NCI-H2227 (cell line): ENCODE data around the gene WFS1.

Experiments
- DNase-seq: peaks from one replicate; lab custom pipeline; 2025; ENCODE audit not compliant: unreplicated experiment; lab: John Stamatoyannopoulos, UW

WFS1 gene

DNA sequence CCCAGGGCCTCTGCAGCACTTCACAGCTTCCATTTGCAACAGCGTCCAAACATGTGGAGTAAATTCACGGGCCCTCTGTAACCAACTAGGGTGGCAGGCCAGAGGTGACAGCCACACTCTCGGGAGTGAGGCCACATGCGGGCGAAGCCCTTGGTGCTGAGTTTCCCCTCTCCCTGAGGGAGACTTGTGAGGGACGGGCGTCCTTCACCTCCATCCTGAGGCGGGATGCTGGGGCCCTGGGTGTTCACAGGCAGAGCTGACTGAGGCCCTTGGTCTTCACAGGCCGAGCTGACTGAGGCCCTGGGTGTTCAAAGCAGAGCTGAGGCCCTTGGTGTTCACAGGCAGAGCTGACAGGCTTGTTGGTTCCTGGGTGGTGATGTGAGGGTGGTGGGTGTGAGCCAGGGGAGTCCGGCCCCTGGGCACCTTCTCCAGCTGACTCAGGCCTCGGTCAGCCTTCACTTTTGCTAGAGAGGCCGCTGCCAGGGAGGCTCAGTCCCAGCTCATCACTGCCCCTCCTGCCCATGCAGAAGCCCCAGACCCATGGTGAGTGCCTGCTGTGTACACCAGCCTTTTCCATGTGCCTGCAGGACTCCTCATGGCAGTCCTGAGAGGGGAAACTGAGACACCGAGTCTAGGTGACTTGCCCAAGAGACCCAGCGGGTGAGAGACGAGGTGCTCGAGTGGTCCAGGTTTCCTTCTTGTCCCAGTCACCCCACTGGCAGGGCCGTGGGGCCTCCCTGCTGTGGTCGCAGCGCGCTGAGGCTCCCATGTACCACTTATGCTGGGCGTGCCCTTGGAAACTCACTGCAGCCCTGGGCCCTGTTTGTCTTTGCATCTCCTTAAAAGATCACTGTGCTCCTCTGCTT is 8.5 kb downstream of the WFS1 start:
- no peak for DNase-seq

DNA sequence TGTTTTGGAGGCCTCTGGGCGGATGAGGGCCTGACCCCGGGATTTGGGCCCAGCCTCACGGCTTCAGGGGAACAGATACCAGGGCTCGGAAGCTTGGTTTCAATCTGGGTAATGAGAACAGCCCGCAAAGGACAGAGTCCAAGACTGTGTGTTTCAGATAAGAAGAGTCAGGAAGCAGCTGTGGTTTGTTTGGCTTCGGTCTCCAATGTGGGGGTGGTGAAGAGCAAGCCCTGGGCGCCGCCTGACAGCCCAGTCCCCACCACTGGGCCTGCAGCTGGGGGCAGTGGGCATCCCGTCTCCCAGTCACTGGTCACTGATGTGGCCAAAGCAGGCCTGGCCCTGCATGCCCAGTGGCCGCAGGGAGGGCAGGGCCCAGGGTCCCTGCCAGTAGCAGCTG is 9.1 kb downstream of the WFS1 start:
- DNase-seq = no peak

DNA sequence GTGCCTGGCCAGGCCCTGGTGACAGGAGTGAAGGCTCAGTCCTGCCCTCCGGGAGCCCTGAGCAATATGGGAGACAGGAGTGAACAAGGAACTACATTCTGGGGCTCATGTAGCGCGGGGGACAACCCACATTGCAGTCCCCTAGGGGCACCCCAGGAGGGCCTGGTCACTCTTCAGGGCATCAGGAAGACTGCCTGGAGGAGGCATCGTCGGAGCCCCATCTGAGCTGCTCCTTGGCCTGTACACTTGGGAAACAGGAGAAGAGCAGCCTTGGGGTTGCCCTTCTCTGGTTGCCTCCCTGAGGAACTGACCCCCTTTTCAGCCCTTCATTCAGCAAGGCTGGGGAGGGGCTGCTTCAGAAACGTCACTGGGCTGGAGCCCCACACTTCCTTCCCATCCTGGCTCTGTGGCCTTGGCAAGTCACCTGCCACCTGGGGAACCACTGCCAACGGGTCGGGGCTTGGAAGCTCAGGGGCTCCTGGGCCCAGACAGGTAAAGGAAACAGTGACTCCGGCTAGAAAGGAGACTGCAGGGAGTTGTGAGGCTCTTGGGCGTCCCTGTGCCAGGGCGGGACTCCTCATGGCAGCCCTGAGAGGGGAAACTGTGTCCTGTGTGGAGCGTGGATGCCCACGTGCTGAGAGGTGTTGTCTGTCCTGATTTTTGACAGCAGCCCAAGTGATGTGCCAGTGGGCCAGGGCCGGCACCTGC is 10.1 kb downstream of the WFS1 start:
- DNase-seq = no peak

DNA sequence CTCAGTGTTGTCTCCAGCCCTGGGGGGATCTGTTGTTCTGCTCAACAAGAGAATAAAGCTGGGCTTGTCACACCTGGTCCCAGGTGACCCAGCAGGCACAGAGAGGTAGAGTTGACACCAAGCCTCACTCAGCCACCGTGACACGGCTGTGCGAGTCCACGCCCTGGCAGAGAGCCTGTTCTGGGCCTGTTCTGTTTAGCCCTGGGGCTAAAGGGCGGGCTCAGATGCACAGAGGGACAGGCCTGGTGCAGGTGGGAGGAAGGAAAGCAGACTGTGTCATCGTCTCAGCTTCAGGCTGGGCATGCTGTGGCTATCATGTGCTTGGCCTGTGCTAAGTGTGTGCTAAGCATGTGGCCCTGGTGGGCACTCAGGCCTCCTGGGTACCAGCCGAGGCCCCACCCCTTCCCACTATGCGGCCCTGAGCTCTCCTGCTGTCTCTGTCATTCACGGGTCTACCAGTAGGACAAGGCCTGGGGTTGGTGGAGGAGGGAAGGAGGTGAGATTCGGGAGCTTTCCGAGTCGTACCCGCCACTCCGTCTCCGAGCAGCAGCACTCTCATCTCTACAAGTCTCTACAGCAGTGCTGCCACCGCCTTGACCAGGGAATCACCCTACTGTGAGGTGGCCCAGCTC is 10.8 kb downstream of the WFS1 start:
- no peak for DNase-seq

DNA sequence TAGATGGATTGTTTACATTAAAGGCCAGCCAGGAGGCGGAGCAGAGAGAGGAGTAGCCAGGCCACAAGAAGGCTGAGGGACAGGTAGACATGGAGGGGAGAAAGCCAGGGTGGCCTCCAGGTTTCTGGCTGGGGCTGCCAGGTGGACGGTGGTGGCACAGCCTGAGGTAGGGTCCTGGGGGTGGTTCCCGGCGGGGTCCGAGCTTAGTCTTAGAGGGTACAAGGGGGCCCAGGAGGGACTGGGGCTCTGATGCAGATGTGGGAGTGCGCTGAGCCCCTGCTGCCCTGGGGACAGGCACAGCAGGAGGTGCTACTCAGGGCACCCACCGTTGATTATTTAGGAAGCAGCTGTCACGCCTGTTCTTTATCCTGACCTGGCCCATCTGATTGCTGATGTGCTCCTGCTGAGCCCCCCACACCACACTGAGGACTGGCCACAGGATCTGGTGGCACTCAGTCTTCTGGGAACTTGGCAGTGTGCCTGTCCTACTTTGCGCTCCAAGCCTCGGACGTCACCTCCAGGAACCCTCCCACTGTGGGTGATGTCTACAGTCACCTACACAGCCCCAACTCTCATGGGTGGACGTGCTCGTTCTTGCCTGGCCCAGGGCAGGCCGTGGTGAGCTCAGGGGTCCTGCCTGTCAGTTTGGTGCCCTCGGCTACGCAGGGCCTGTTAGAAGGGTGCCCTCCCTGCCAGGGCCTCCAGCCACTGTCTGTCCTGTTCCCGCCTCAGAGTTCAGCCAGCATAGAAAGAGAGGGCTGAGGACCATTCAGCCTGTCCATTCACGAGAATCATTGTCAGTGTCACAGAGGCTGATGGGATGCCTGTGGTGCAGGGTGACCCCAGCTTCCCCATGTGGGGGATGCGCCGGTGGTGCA is 12.0 kb downstream of the WFS1 start:
- no peak for DNase-seq

DNA sequence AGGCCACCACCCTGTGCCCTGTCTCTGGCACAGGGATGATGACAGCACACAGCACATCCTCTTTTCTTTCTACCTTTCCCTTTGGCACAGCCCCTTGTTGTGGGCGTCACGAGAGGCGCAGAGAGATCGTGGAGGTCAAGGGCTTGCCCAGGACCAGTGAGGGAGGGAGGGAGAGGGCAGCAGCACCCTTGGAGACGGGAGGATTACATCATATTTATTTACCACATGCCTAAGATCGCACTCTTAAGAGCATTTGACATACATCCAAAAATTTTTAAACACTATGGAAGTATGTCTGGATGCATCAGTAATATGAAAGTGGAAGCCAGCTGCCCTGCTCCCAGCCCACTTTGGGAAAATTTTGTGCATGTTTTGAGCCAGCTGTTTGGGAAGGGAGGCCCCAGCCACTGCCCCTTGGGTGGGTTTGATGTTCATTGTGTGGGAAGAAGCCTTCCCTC is 12.7 kb downstream of the WFS1 start:
- DNase-seq = no peak

DNA sequence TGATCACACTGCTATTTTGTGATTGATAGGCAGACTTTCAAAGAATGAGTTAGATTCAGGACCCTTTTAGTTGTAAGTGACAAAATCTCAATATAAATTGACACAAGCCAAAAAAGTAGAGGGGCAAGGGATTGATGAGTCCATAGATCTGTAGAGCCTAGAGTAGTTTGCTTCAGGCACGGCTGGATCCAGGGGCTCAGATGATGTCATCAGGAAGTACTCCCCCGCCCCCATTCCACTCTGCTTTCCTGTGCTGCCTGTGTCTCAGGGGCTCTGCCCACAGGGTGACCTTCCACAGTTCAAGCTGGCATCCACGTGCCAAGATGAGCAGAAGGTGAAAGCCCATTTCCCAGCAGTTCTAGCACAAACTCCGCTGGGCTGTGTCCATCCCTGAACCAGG is 13.6 kb downstream of the WFS1 start:
- DNase-seq = no peak

DNA sequence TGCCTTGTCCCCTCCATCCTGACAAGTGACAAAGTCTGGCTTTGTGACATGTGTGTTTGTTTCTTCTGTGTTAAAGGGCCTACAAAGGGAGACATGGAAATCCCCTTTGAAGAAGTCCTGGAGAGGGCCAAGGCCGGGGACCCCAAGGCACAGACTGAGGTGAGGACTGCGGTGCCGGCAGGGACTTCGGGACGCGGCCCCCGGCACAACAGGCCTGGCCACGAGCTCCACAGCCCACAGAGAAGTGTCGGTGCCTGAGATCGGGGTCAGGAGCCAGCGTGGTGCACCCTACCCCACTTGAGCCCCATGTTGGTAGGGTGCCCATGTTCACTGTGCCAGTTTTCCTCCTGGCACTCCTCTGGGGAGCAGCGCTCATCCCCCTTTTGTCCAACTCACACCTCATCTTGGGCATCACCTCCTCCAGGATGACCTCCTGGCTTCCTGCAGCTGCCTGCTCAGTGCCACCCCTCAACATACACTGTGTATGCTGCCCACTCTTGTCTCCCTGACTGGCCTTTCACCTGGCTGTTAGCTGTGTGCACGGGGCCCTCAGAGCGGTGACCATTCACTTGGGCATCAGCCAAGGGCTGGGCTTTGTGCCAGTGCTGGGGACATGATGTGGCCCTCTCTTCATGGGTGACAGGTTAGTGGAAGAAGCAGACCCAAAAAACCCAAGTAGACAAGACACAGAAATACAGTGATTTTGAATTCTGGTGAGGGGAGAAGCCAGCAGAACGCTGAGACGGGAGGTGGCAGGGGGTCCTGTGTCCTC is 17.6 kb downstream of the WFS1 start:
- no peak for DNase-seq

DNA sequence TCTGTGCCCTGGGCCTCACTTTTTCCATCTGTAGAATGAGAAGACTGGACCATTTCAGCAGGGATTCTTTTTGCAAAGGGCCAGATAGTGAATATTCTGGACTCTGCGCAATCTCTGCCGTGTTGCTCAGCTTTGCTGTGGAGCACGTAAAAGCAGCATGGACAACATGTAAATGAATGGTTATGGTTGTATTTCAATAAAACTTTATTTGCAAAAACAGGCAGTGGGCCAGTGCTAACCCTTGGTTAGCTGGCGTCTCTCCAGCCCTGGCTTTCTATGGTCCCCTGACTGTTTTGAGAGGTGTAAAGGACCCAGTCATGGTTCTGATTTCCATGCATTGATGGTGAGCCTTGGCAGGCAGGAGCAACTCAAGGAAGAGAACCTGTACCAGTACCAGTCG is 18.7 kb downstream of the WFS1 start:
- no peak for DNase-seq

DNA sequence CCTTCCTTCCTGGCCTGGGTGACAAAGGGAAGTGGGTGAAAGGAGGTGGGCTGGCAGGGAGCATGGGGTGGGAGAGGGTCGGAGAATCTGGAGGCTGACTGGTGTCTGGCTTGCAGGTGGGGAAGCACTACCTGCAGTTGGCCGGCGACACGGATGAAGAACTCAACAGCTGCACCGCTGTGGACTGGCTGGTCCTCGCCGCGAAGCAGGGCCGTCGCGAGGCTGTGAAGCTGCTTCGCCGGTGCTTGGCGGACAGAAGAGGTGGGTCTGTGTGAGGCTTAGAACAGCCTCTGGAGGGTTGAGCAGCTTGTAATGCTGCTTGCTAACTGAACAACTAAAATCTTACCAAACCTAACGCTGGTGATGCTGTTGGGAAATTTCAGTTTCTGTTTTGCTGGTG is 19.2 kb downstream of the WFS1 start:
- DNase-seq = no peak

DNA sequence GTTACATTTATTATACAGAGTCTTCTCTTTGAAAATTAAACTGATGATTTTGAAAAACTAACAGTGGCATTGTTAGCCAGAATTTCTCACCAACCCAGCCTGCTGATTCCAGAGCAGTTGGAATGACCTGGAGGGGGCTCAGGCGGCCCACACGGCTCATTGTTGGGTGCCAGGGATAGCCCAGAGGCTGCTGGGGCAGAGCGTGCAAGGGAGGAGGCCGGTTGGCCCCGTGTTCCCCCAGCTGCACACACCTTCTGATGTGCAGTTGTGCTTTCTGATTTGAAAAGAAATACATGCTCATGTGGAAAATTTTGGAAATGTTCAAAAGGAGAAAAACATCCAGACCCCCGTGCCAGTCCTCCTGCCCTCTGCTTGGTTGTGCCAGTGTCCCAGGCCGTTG is 20.6 kb downstream of the WFS1 start:
- no peak for DNase-seq

DNA sequence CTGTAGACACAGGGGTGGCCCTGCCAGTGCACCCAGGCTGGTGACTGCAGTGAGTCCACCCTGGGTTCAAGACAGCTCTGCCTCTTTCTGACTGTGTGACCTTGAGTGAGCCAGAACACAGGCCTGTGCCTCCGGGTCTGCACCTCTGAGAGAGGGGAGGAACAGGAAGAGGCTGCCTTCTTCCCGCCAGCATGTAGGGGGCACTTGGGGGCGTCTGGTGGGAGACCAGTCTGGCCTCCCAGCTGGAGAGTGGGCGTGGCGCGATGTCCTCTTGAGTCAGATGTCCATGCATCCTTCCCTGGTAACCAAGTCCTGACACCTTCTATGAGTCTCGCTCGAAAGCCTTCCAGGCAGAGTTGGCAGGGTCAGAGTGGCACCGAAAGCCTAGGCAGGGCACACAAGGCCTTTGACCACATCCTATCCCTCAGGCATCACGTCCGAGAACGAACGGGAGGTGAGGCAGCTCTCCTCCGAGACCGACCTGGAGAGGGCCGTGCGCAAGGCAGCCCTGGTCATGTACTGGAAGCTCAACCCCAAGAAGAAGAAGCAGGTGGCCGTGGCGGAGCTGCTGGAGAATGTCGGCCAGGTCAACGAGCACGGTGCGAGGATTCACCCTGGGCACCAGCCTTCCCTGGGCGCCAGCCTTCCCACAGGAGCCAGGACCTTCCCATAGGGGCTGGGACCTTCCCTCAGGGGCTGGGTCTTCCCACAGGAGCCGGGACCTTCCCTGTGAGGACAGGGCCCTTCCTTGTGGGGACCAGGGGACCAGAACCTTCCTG is 21.3 kb downstream of the WFS1 start:
- no peak for DNase-seq

DNA sequence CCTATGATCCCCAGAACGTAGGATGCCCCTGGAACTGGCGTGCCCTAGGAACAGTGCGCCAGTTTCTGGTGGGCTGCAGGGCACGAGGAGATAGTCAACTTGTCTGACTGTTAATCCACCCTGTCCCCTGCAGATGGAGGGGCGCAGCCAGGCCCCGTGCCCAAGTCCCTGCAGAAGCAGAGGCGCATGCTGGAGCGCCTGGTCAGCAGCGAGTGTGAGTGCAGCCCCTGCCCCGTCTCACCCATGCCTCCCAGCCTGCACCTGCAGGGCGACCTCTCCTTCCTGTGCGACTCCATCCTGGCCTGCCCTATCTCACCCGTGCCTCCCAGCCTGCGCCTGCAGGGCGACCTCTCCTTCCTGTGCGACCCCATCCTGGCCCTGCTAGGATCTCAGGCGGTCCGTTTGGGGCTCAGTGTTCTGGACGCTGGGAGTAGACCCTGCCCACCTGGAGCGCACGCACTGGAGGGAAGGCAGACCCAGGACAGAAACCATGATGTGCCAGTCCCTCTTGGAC is 22.2 kb downstream of the WFS1 start:
- no peak for DNase-seq

DNA sequence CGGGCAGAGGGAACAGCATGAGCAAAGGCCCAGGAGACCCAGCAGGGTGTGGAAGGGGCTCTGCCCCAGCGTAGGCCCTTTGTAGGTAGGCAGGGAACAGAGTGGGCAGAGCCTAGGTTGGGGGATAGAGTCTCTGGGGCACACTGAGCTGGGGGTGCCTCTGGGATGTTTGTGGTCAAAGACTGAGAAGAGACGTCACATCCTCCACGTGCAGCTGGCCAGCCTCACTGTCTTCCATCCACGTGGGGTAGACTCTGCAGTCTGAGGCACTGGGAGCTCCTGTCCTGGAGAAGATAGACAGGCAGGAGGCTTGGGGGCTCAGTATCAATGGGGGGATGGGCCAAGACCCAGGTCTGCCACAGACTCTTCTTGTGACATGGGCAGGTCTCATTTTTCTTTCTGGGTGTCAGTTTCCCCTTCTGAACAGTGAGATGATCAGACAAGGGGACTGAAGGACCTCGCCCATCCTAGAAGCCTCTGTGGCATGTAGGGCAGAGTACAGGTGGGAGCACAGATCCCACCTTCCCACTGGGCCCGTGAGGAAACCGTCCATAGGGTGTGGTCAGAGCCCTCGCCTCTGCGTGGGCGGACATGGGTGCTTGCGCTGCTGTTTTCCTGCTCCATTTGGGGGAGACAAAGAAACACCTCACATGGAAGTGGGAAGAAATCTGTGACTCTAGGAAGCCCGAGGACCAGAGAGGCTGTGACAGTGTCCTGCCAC is 22.9 kb downstream of the WFS1 start:
- DNase-seq = no peak

DNA sequence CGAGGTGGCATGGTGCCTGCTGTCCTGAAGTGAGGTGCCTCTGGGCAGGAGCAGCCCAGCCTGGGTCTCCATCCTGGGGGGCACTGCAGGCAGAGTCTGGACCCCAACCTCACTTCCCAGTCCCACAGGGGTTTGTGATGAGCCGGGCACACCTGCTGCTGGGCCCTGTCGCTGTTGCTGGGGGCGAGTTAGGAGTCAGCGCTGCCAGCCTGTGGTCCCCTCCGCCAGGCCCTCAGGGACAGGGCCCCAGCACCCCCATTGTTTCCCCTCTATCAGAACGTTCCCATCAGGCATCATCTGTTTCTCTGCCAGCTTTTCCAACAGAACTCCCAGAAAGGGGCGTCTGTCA is 23.4 kb downstream of the WFS1 start:
- DNase-seq = no peak

DNA sequence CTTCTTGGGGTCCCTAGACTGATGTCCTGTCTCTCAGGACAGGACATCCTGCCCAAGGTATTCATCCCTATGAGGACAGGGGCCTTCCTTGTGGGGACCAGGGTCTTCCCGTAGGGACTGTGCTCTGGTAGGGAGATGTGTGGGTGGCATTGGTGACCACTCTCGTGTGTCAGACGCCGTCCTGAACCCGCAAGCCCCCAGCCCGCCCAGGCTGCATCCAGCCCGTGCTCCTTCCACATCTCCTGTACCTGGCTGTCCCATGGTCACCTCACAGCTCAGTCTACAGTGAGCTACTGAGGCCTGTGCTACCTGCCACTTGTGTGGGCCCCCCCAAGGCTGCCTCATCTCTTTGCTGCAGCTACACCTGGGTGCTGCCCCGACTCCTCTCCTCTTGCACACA is 24.0 kb downstream of the WFS1 start:
- DNase-seq = no peak

DNA sequence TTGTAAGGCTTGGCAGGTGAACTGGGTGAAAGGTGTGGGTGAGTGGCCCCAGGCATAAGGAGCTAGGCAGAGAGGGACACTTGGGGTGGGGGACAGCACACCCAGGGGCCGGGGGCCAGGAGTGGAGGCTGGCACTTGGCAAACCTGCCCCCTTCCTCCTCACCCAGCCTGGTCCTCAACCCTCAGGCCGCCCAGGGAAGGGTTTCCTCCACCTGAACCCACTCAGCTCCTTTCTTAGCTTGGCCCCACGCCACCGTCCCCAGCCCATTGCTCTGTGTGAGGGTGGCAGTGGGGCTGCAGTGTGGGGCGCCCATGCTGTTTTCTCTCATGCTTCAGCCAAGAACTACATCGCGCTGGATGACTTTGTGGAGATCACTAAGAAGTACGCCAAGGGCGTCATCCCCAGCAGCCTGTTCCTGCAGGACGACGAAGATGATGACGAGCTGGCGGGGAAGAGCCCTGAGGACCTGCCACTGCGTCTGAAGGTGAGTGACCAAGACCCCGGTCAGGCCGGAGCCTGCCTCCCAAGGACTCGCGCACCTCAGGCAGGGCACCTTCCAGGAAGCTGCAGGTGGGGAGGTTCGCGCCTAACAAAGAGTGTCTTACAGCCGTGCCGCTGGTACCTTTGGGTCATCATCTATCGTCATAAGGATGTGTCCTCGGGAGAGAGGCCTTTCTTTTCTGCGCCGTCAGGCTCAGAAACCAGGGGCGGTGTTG is 25.2 kb downstream of the WFS1 start:
- DNase-seq = no peak

DNA sequence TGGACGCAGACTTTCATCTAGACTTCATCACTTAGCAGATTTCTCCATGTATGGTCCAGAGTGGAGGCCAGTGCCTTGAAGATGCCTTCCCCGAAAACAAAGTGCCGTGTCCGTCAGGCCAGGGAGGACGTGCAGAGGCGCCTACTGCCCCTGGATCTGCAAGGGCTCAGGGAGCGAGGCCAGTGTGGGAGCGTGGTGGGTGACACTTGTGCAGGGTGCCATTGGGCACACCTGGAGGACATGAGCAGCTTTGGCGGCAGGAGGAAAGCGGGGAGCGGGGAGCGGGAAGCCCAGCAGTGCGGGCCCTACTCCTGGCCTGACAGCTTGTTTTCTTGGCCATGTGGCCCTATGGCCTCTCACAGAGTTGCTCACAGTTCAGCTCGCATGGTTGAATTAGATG is 25.8 kb downstream of the WFS1 start:
- DNase-seq = no peak
